SIG-M5 treated with dmso at 0.1 percent for 504 hours (cell line): ENCODE measurements around the gene IBA57.

Experiments used
- DNase-seq: peaks from one replicate; lab custom pipeline; 2025; ENCODE audit not compliant: unreplicated experiment; lab: John Stamatoyannopoulos, UW

Gene IBA57

GRCh38 chr1:228155596-228156514 is 9.7 kb upstream of the IBA57 start:
- DNase-seq = no peak

GRCh38 chr1:228156515-228156881 is 9.1 kb upstream of the IBA57 start:
- DNase-seq = no peak

GRCh38 chr1:228156941-228157728 is 8.5 kb upstream of the IBA57 start:
- no peak for DNase-seq

GRCh38 chr1:228157729-228158126 is 7.9 kb upstream of the IBA57 start:
- no peak for DNase-seq

GRCh38 chr1:228158151-228159007 is 7.2 kb upstream of the IBA57 start:
- no peak for DNase-seq

- no peak for DNase-seq
These were observed 6.5 kb upstream of the IBA57 start for GRCh38 chr1:228159008-228159665.

GRCh38 chr1:228160201-228160761 is 5.3 kb upstream of the IBA57 start:
- DNase-seq = no peak

GRCh38 chr1:228161362-228161761 is 4.2 kb upstream of the IBA57 start:
- no peak for DNase-seq

GRCh38 chr1:228161866-228162265 is 3.7 kb upstream of the IBA57 start:
- DNase-seq = no peak

GRCh38 chr1:228162286-228163006 is 3.2 kb upstream of the IBA57 start:
- no peak for DNase-seq

- no peak for DNase-seq
These were observed 2.4 kb upstream of the IBA57 start for GRCh38 chr1:228163007-228163753.

- no peak for DNase-seq
These were observed 1.7 kb upstream of the IBA57 start for GRCh38 chr1:228163776-228164519.

GRCh38 chr1:228164561-228165371 is 838 bp upstream of the IBA57 start:
- DNase-seq = peak; percentile 76

GRCh38 chr1:228166170-228166936 is 749 bp downstream of the IBA57 start:
- DNase-seq = peak; percentile 84

- no peak for DNase-seq
These were observed 3.1 kb downstream of the IBA57 start for GRCh38 chr1:228168563-228169270.

GRCh38 chr1:228169345-228169744 is 3.7 kb downstream of the IBA57 start:
- DNase-seq = no peak
